Sigmoid colon (tissue), 7 donors: ENCODE data around the gene BIVM. TPM values are rescaled to one million over a fixed set of nuclear protein-coding genes. Genes with fewer than 3 reads are reported as not detected.

Experiments used
- DNase-seq: peaks from one replicate; pipeline ENCODE4 v3.0.0-alpha.2; 2019
- H3K27ac ChIP-seq, 4 donors: fragments of 200-600 bp; sonication (generic); one replicate each; pipeline ENCODE4 v1.5.1; 2016 to 2019; ENCODE audit warnings: mild to moderate bottlenecking in 1 of 4
- H3K27me3 ChIP-seq, 3 donors: fragments of 200-600 bp; sonication (generic); one replicate each; pipeline ENCODE4 v1.5.1; 2019; ENCODE audit warnings: mild to moderate bottlenecking in 1 of 3
- H3K36me3 ChIP-seq, 4 donors: fragments of 200-600 bp; sonication (generic); one replicate each; pipeline ENCODE4 v1.5.1; 2016 to 2019
- H3K4me1 ChIP-seq, 4 donors: fragments of 200-600 bp; sonication (generic); one replicate each; pipeline ENCODE4 v1.5.1; 2017 to 2019
- H3K4me3 ChIP-seq, 4 donors: fragments of 200-600 bp; sonication (generic); one replicate each; pipeline ENCODE4 v1.5.1; 2017 to 2019; ENCODE audit warnings: mild to moderate bottlenecking in 2 of 4, moderate library complexity in 1 of 4
- H3K9me3 ChIP-seq, 4 donors: fragments of 200-600 bp in 3 of 4; sonication (generic) in 3 of 4; one replicate each; pipeline versions ENCODE4 v1.5.1 to v1.6.1; 2013 to 2019
- EP300 ChIP-seq, 4 donors: sonication (generic); formaldehyde crosslinking; IDR thresholded peaks; one replicate each; pipeline ENCODE4 v1.6.1; 2017; ENCODE audit warnings: antibody characterized with exemption in 4 of 4
- POLR2A ChIP-seq, 2 donors: fragments of 450-650 bp; IDR thresholded peaks; one replicate each; pipeline ENCODE4 v1.6.1; 2016; ENCODE audit warnings: antibody characterized with exemption in 2 of 2, mild to moderate bottlenecking in 2 of 2, moderate library complexity in 2 of 2
- POLR2AphosphoS5 ChIP-seq, 4 donors: sonication (generic); formaldehyde crosslinking; IDR thresholded peaks; one replicate each; pipeline ENCODE4 v1.6.1; 2017; ENCODE audit warnings: antibody characterized with exemption in 4 of 4
- WGBS, 2 donors: extraction: QIAGEN DNeasy Blood & Tissue Kit; methylation state at CpG; one replicate each; pipeline ENCODE4 v1.1.7; 2013; 5-methylcytosine and 5-hydroxymethylcytosine counted together
- intact Hi-C: fragments of 100-400 bp; cut with DNase I; formaldehyde crosslinking; loops from one replicate; pipeline ENCODE4 v1.15.1; 2023
- polyA plus RNA-seq, 3 donors: library from polyadenylated mRNA; stranded (reverse); fragments of 200-250 nt; gene quantifications; one replicate each; pipeline ENCODE4 v1.2.3, GENCODE V29; 2013
- total RNA-seq, 4 donors: library from RNA; depleted of rRNA; stranded (reverse); fragments of >200 nt; gene quantifications; one replicate each; pipeline ENCODE4 v1.1.0, GENCODE V29; 2016
- TF ChIP-seq, protein P1 (sequence below), 4 experiments: fragments of 450-650 bp in 3 of 4; fragments of 200-600 bp in 1 of 4; IDR thresholded peaks; one replicate each; pipeline ENCODE4 v1.5.1; 2016 to 2019; ENCODE audit warnings: antibody characterized with exemption in 4 of 4, mild to moderate bottlenecking in 3 of 4, moderate library complexity in 2 of 4
- donor health status: healthy with polysubstance abuse.
- donor health status: Bipolar disorder and iron deficiency.
- donor health status: healthy.

BIVM gene
- total and polyA plus RNA-seq, 7 donors: 5.4 to 31.0 (median 14.8) TPM

- no peaks in the 10 kb centered on the region for H3K27me3 ChIP-seq
- TF ChIP-seq POLR2AphosphoS5 (IDR thresholded peaks at IDR 0.05) (no peak), POLR2A (IDR thresholded peaks at IDR 0.05) (no peak), EP300 (IDR thresholded peaks at IDR 0.05) (no peak)
- TF ChIP-seq, protein P1, sequence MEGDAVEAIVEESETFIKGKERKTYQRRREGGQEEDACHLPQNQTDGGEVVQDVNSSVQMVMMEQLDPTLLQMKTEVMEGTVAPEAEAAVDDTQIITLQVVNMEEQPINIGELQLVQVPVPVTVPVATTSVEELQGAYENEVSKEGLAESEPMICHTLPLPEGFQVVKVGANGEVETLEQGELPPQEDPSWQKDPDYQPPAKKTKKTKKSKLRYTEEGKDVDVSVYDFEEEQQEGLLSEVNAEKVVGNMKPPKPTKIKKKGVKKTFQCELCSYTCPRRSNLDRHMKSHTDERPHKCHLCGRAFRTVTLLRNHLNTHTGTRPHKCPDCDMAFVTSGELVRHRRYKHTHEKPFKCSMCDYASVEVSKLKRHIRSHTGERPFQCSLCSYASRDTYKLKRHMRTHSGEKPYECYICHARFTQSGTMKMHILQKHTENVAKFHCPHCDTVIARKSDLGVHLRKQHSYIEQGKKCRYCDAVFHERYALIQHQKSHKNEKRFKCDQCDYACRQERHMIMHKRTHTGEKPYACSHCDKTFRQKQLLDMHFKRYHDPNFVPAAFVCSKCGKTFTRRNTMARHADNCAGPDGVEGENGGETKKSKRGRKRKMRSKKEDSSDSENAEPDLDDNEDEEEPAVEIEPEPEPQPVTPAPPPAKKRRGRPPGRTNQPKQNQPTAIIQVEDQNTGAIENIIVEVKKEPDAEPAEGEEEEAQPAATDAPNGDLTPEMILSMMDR (IDR thresholded peaks at IDR 0.05): no peak
- H3K4me1 ChIP-seq: no peaks in the 10 kb centered on the region
- no peak overlapping the region for H3K4me3 ChIP-seq
- H3K36me3 ChIP-seq: peaks cover 3 to 83% (median 19%) of the 10 kb centered on the region in 4 donors
- intact Hi-C loops: no loop called here
- WGBS, 2 donors: 89 to 92% methylated on average over 8 of the region's 8 CpGs
- H3K9me3 ChIP-seq: no peaks in the 10 kb centered on the region
- DNase-seq: no peak
- H3K27ac ChIP-seq: no peak overlapping the region
Measured at GRCh38 chr13:102825921-102826706, 27.2 kb downstream of the BIVM start.

DNA sequence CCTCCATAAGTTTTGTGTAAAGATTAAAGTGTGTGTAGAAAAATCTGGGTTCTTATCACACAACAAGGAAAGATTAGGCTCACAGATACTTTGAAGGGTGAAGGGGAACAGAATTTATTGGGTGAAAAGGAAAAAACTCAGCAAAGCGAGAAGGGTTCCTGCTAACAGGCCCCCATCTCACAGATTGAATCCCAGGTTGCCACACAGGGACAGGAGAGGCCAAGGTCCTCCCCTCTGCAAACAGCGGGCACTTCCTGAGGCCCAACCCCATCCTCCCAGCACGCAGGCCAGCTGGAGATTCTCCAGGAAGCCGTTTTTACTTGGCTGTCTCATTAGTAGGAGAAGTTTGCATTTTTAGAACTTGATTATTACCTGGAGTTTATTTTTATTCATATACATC, 31.7 kb downstream of the BIVM start:
- H3K36me3 ChIP-seq: peaks cover 8 to 82% (median 13%) of the 10 kb centered on the region in 4 donors
- intact Hi-C loops: no loop called here
- 20 to 59% methylated on average over 4 of the region's 4 CpGs for WGBS, 2 donors

DNA sequence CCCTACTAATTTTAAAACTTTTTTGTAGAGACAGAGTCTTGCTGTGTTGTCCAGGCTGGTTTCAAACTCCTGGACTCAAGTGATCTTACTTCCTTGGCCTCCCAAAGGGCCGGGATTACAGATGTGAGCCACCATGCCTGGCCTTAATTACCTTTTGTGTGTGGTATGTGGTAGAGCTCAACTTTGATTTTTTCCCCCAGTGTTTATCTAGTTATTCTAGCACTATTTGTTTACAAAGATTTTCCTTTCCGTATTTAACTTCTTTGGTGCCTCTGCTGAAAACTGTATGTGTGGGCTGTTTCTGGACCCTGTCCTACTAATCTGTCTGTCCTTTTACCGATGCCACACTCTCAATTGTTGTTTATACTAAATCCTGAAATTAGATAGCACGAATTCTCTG, 37.6 kb downstream of the BIVM start:
- H3K27ac ChIP-seq: no peak overlapping the region
- no peaks in the 10 kb centered on the region for H3K27me3 ChIP-seq
- 91 to 96% methylated on average over 4 of the region's 4 CpGs for WGBS, 2 donors
- H3K36me3 ChIP-seq: peaks cover 1 to 92% (median 9%) of the 10 kb centered on the region in 4 donors
- no peak overlapping the region for H3K4me3 ChIP-seq
- DNase-seq: no peak
- H3K4me1 ChIP-seq: no peaks in the 10 kb centered on the region
- TF ChIP-seq EP300 (IDR thresholded peaks at IDR 0.05) (no peak), POLR2AphosphoS5 (IDR thresholded peaks at IDR 0.05) (no peak), POLR2A (IDR thresholded peaks at IDR 0.05) (no peak)
- TF ChIP-seq, protein P1 (IDR thresholded peaks at IDR 0.05): no peak
- intact Hi-C loops: no loop called here
- H3K9me3 ChIP-seq: no peaks in the 10 kb centered on the region

More for the DNA sequence above, 31.7 kb downstream of the BIVM start:
- Histone ChIP-seq H3K27me3 (no peaks in the 10 kb centered on the region), H3K4me1 (no peaks in the 10 kb centered on the region), H3K4me3 (no peak overlapping the region), H3K9me3 (no peaks in the 10 kb centered on the region), H3K27ac (no peak overlapping the region)
- TF ChIP-seq EP300 (IDR thresholded peaks at IDR 0.05) (no peak), POLR2A (IDR thresholded peaks at IDR 0.05) (no peak), POLR2AphosphoS5 (IDR thresholded peaks at IDR 0.05) (no peak)
- TF ChIP-seq, protein P1 (IDR thresholded peaks at IDR 0.05): no peak
- no peak for DNase-seq

DNA sequence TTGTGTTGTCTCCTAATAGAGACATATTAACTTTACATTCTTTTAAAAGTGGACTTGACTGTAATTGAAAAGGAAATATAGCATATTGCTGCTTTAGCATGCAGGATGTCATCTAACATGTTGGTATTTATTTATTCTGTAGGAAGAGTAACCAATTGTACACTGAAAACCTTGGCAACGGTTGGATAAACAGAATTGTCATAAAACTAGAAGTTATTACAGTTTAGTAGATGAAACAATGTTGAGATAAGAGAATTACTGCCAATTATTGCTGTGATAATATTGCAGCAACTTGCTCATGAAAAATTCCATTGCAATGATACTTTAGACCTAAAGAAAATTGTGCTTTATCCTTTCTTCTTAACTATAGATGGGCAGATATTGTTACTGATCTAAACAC, 39.4 kb downstream of the BIVM start:
- Histone ChIP-seq H3K9me3 (no peaks in the 10 kb centered on the region), H3K36me3 (peaks cover 0 to 78% (median 9%) of the 10 kb centered on the region in 4 donors), H3K27me3 (no peaks in the 10 kb centered on the region), H3K4me3 (no peak overlapping the region), H3K4me1 (no peaks in the 10 kb centered on the region), H3K27ac (no peak overlapping the region)
- TF ChIP-seq POLR2AphosphoS5 (IDR thresholded peaks at IDR 0.05) (no peak), POLR2A (IDR thresholded peaks at IDR 0.05) (no peak), EP300 (IDR thresholded peaks at IDR 0.05) (no peak)
- TF ChIP-seq, protein P1 (IDR thresholded peaks at IDR 0.05): no peak
- DNase-seq: no peak
- intact Hi-C loops: no loop called here
- WGBS, 2 donors: 6 to 62% methylated on average over 1 of the region's 1 CpG
